KMS-11 (cell line): ENCODE results near the gene DRC7.

ENCODE experiments used
- H2AFZ ChIP-seq: fragments of 200-600 bp; sonication (generic); 2 replicates; pipeline ENCODE4 v1.6.1; 2016; ENCODE audit warnings: antibody characterized with exemption, mixed run types, low read depth
- H3K27ac ChIP-seq: fragments of 200-600 bp; sonication (generic); 2 replicates; pipeline ENCODE4 v1.6.1; 2016; ENCODE audit warnings: mild to moderate bottlenecking, mixed run types
- H3K27me3 ChIP-seq: fragments of 200-600 bp; sonication (generic); 2 replicates; pipeline ENCODE4 v1.6.1; 2017; ENCODE audit warnings: mild to moderate bottlenecking, low read depth, mixed run types, moderate library complexity; ENCODE audit not compliant: insufficient read depth
- H3K36me3 ChIP-seq: fragments of 200-600 bp; sonication (generic); 2 replicates; pipeline ENCODE4 v1.6.1; 2017; ENCODE audit warnings: mild to moderate bottlenecking, mixed run types; ENCODE audit not compliant: insufficient read depth
- H3K4me1 ChIP-seq: fragments of 200-600 bp; sonication (generic); 2 replicates; pipeline ENCODE4 v1.6.1; 2016; ENCODE audit warnings: mild to moderate bottlenecking, low read depth, mixed run types; ENCODE audit not compliant: poor library complexity, severe bottlenecking
- H3K4me2 ChIP-seq: fragments of 200-600 bp; sonication (generic); 2 replicates; pipeline ENCODE4 v1.7.0; 2016; ENCODE audit warnings: mild to moderate bottlenecking, mixed run types
- H3K4me3 ChIP-seq: fragments of 200-600 bp; sonication (generic); IDR thresholded peaks from 2 replicates; pipeline ENCODE4 v1.6.1; 2017; ENCODE audit warnings: low read depth, low read length, mixed read lengths; ENCODE audit not compliant: insufficient read depth
- H3K79me2 ChIP-seq: fragments of 200-600 bp; sonication (generic); 2 replicates; pipeline ENCODE4 v1.6.1; 2016; ENCODE audit warnings: low read depth, mixed run types; ENCODE audit not compliant: insufficient read depth
- H3K9ac ChIP-seq: fragments of 200-600 bp; sonication (generic); 2 replicates; pipeline ENCODE4 v1.6.1; 2016; ENCODE audit warnings: mild to moderate bottlenecking, mixed run types
- H4K20me1 ChIP-seq: fragments of 200-600 bp; sonication (generic); 2 replicates; pipeline ENCODE4 v1.6.1; 2016; ENCODE audit warnings: mild to moderate bottlenecking, mixed run types; ENCODE audit not compliant: insufficient read depth
- CTCF ChIP-seq: fragments of 200-600 bp; sonication (generic); conservative IDR thresholded peaks from 2 replicates; pipeline ENCODE4 v1.6.1; 2017; ENCODE audit warnings: low read depth, mild to moderate bottlenecking, antibody characterized with exemption, low read length, moderate library complexity, mixed read lengths

DRC7 gene

GRCh38 chr16:57685633-57686032 is 9.0 kb upstream of the DRC7 start:
- Histone ChIP-seq H3K4me3 (no peak overlapping the region), H3K27me3 (no peaks in the 10 kb centered on the region), H4K20me1 (no peaks in the 10 kb centered on the region), H3K4me2 (no peak overlapping the region), H3K4me1 (no peaks in the 10 kb centered on the region), H3K36me3 (no peaks in the 10 kb centered on the region), H3K27ac (no peak overlapping the region), H3K9ac (no peak overlapping the region), H3K79me2 (no peaks in the 10 kb centered on the region), H2AFZ (no peak overlapping the region)
- no peak for TF ChIP-seq CTCF

- Histone ChIP-seq H3K4me1 (no peaks in the 10 kb centered on the region), H3K4me3 (no peak overlapping the region), H3K27me3 (no peaks in the 10 kb centered on the region), H4K20me1 (no peaks in the 10 kb centered on the region), H2AFZ (no peak overlapping the region), H3K9ac (no peak overlapping the region), H3K27ac (no peak overlapping the region), H3K4me2 (no peak overlapping the region), H3K36me3 (no peaks in the 10 kb centered on the region), H3K79me2 (no peaks in the 10 kb centered on the region)
- TF ChIP-seq CTCF: no peak
These were observed 8.0 kb upstream of the DRC7 start for GRCh38 chr16:57686577-57686976.

GRCh38 chr16:57687363-57687929 is 7.2 kb upstream of the DRC7 start:
- H3K4me1 ChIP-seq: no peaks in the 10 kb centered on the region

GRCh38 chr16:57688487-57688986 is 6.1 kb upstream of the DRC7 start:
- H3K27ac ChIP-seq: no peak overlapping the region
- no peak overlapping the region for H2AFZ ChIP-seq
- H3K79me2 ChIP-seq: no peaks in the 10 kb centered on the region
- H3K36me3 ChIP-seq: no peaks in the 10 kb centered on the region
- no peaks in the 10 kb centered on the region for H3K27me3 ChIP-seq
- H3K4me2 ChIP-seq: no peak overlapping the region
- no peak for TF ChIP-seq CTCF
- H4K20me1 ChIP-seq: no peaks in the 10 kb centered on the region
- H3K4me3 ChIP-seq: no peak overlapping the region
- no peak overlapping the region for H3K9ac ChIP-seq
- H3K4me1 ChIP-seq: no peaks in the 10 kb centered on the region

More at GRCh38 chr16:57687363-57687929, 7.2 kb upstream of the DRC7 start:
- Histone ChIP-seq H3K9ac (no peak overlapping the region), H3K27me3 (no peaks in the 10 kb centered on the region), H2AFZ (no peak overlapping the region), H3K36me3 (no peaks in the 10 kb centered on the region), H3K4me3 (no peak overlapping the region), H3K79me2 (no peaks in the 10 kb centered on the region), H3K4me2 (no peak overlapping the region), H4K20me1 (no peaks in the 10 kb centered on the region), H3K27ac (no peak overlapping the region)
- TF ChIP-seq CTCF: no peak
